SK-N-SH (cell line): ENCODE results near the gene MRPS26.

ENCODE experiments used
- CTCF ChIP-seq: fragments of 200-600 bp; sonication (generic); IDR thresholded peaks from 2 replicates; pipeline ENCODE4 v1.6.1; 2017; ENCODE audit warnings: antibody characterized with exemption, mild to moderate bottlenecking, moderate library complexity
- POLR2AphosphoS5 ChIP-seq: IDR thresholded peaks from 2 replicates; pipeline ENCODE4 v1.6.1; 2012; ENCODE audit warnings: low read depth, low read length
- TF ChIP-seq, protein P1 (sequence below): IDR thresholded peaks from 2 replicates; pipeline ENCODE4 v1.6.1; 2012; ENCODE audit warnings: mild to moderate bottlenecking, low read depth, low read length, moderate library complexity
- TF ChIP-seq, protein P2 (sequence below): IDR thresholded peaks from 2 replicates; pipeline ENCODE4 v1.4.0; 2012; ENCODE audit warnings: low read depth
- TF ChIP-seq, protein P3 (sequence below): fragments of 150-350 bp; IDR thresholded peaks from 2 replicates; pipeline ENCODE4 v1.6.1; 2017; ENCODE audit warnings: antibody characterized with exemption, low read length, low read depth, borderline replicate concordance

DNA sequence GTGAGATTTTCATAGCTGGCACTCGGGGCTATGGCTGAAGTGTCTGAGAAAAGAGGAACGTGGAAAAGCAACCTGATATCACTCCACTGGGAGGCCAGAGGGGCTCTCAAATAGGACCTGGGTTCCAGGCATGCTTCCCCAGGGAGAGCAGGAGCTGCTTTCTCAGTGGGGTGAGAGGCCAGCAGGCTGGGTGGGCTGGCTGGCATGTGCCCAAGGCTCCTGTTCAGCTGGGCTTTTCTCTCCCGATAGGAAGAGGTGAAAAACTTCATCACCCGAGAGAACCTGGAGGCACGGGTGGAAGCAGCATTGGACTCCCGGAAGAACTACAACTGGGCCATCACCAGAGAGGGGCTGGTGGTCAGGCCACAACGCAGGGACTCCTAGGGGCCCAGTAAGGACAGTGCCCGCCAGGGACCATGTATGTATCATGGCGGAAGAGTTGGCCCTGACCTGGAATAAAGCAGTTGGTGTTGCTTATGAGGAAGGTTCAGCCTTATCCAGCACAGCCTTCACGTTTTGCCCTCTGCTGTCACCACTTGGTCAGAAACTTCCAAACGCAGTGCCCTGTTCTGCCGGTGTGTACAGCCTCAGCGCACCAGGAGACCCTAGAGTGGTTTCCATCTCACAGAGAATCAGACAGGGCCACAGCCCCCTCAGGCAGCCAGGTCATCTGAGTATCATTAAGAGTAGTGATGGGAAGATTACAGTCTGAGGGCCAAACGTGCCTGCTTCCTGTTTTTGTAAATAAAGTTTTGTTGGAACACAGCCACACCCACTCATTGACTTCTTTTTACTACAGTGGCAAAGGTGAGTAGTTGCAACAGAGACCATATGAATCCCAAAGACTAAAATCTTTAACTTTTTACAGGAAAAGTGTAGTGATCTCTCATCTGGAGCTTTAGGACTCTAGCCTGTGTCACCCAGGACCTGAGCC is 1.9 kb downstream of the MRPS26 start:
- TF ChIP-seq, protein P1, sequence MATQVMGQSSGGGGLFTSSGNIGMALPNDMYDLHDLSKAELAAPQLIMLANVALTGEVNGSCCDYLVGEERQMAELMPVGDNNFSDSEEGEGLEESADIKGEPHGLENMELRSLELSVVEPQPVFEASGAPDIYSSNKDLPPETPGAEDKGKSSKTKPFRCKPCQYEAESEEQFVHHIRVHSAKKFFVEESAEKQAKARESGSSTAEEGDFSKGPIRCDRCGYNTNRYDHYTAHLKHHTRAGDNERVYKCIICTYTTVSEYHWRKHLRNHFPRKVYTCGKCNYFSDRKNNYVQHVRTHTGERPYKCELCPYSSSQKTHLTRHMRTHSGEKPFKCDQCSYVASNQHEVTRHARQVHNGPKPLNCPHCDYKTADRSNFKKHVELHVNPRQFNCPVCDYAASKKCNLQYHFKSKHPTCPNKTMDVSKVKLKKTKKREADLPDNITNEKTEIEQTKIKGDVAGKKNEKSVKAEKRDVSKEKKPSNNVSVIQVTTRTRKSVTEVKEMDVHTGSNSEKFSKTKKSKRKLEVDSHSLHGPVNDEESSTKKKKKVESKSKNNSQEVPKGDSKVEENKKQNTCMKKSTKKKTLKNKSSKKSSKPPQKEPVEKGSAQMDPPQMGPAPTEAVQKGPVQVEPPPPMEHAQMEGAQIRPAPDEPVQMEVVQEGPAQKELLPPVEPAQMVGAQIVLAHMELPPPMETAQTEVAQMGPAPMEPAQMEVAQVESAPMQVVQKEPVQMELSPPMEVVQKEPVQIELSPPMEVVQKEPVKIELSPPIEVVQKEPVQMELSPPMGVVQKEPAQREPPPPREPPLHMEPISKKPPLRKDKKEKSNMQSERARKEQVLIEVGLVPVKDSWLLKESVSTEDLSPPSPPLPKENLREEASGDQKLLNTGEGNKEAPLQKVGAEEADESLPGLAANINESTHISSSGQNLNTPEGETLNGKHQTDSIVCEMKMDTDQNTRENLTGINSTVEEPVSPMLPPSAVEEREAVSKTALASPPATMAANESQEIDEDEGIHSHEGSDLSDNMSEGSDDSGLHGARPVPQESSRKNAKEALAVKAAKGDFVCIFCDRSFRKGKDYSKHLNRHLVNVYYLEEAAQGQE, result no peak
- no peak for TF ChIP-seq CTCF
- TF ChIP-seq, protein P2, sequence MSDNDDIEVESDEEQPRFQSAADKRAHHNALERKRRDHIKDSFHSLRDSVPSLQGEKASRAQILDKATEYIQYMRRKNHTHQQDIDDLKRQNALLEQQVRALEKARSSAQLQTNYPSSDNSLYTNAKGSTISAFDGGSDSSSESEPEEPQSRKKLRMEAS, result no peak
- TF ChIP-seq, protein P3, sequence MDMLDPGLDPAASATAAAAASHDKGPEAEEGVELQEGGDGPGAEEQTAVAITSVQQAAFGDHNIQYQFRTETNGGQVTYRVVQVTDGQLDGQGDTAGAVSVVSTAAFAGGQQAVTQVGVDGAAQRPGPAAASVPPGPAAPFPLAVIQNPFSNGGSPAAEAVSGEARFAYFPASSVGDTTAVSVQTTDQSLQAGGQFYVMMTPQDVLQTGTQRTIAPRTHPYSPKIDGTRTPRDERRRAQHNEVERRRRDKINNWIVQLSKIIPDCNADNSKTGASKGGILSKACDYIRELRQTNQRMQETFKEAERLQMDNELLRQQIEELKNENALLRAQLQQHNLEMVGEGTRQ, result no peak
- no peak for TF ChIP-seq POLR2AphosphoS5
